HepG2 (cell line): ENCODE measurements around the gene DOCK10. TPM values are rescaled to one million over a fixed set of nuclear protein-coding genes. Genes with fewer than 3 reads are reported as not detected.

ENCODE experiments used
- ATAC-seq: fragments of 200-7000 bp; cut with Tn5 transposase; 3 replicates; pipeline ENCODE4 v1.9.1; 2020; ENCODE audit warnings: mild to moderate bottlenecking, moderate library complexity
- BruUV-seq: library from RNA; stranded (reverse); fragments of 400-500 nt; replicated peaks from 2 replicates; lab custom pipeline; 2021; lab: Mats Ljungman, UMichigan
- CTCF ChIA-PET: fragments of 300-600 bp; formaldehyde crosslinking; extraction: SDS; loops from one replicate; lab custom pipeline; 2021; ENCODE audit warnings: low total read pairs, inconsistent platforms, low intra/inter-chr PET ratio; lab: Yijun Ruan, JAX
- POLR2A ChIA-PET: fragments of 350-600 bp; sonication (Branson Sonifier 250); formaldehyde crosslinking; loops from one replicate; lab custom pipeline; 2020; ENCODE audit warnings: antibody characterized with exemption, inconsistent platforms; lab: Yijun Ruan, JAX
- DNase-seq: peaks from one replicate; pipeline ENCODE4 v3.0.0-alpha.2; 2015; ENCODE audit warnings: low spot score
- FAIRE-seq: peaks from 3 replicates; lab custom pipeline; 2011; peaks lifted over from hg19 to GRCh38; lab: Jason Lieb, UNC
- H2AFZ ChIP-seq: one replicate; pipeline ENCODE4 v1.6.1; 2011; ENCODE audit warnings: low read length, inconsistent platforms
- H3K27ac ChIP-seq: fragments of 300-600 bp; 3 replicates; pipeline ENCODE4 v1.8.0; 2011; ENCODE audit warnings: mixed run types, mild to moderate bottlenecking, mixed read lengths, low read length, inconsistent platforms; ENCODE audit not compliant: insufficient read depth; ENCODE audit errors: extremely low read length
- H3K27me3 ChIP-seq, 2 experiments: fragments of 200-600 bp in 1 of 2; 2 replicates in 1 of 2; 3 replicates in 1 of 2; pipeline versions ENCODE4 v1.6.0 to v1.8.0; 2011; ENCODE audit warnings: low read length in 2 of 2, mild to moderate bottlenecking in 2 of 2, moderate library complexity in 2 of 2, inconsistent platforms in 1 of 2; ENCODE audit not compliant: insufficient read depth in 2 of 2, control insufficient read depth in 1 of 2
- H3K36me3 ChIP-seq, 2 experiments: fragments of 200-600 bp in 1 of 2; replicated peaks in 1 of 2; 2 replicates in 1 of 2; 3 replicates in 1 of 2; pipeline versions ENCODE4 v1.5.1 to v1.8.0; 2011; ENCODE audit warnings: low read length in 2 of 2, inconsistent platforms in 1 of 2; ENCODE audit not compliant: insufficient read depth in 2 of 2, control insufficient read depth in 1 of 2
- H3K4me1 ChIP-seq: 2 replicates; pipeline ENCODE4 v1.5.1; 2012; ENCODE audit warnings: low read length, inconsistent platforms; ENCODE audit not compliant: insufficient read depth
- H3K4me2 ChIP-seq: 2 replicates; pipeline ENCODE4 v1.6.0; 2011; ENCODE audit warnings: low read depth, low read length, inconsistent platforms
- H3K4me3 ChIP-seq, 3 experiments: fragments of 200-600 bp in 1 of 3; sonication (generic), shearing (Covaris generic) in 1 of 3; replicated peaks in 1 of 3; 2 replicates each; pipeline ENCODE4 v1.5.1; 2011 to 2016; ENCODE audit warnings: low read length in 3 of 3, inconsistent platforms in 2 of 3, low read depth in 2 of 3, mild to moderate bottlenecking in 2 of 3, control low read depth in 1 of 3, mixed read lengths in 1 of 3; ENCODE audit not compliant: insufficient read depth in 1 of 3
- H3K79me2 ChIP-seq: one replicate; pipeline ENCODE4 v1.6.1; 2011; ENCODE audit warnings: low read length, inconsistent platforms; ENCODE audit not compliant: insufficient read depth
- H3K9ac ChIP-seq: 2 replicates; pipeline ENCODE4 v1.6.0; 2011; ENCODE audit warnings: mild to moderate bottlenecking, low read depth, low read length, inconsistent platforms; ENCODE audit not compliant: insufficient read depth
- H3K9me3 ChIP-seq: 2 replicates; pipeline ENCODE4 v1.5.1; 2012; ENCODE audit warnings: mild to moderate bottlenecking, low read length
- H4K20me1 ChIP-seq: 2 replicates; pipeline ENCODE4 v1.6.0; 2011; ENCODE audit warnings: inconsistent platforms, mild to moderate bottlenecking, low read length, moderate library complexity; ENCODE audit not compliant: insufficient read depth
- GATAD1 ChIP-seq: IDR thresholded peaks from 2 replicates; pipeline ENCODE4 v1.6.1; 2016; ENCODE audit warnings: missing genetic modification reagents, missing compliant biosample characterization
- KLF15 ChIP-seq: sonication (generic); formaldehyde crosslinking; IDR thresholded peaks from 2 replicates; pipeline ENCODE4 v1.8.1; 2023; ENCODE audit warnings: borderline replicate concordance, mild to moderate bottlenecking, inconsistent platforms, missing genetic modification reagents, mixed read lengths
- MED13 ChIP-seq: sonication (generic); formaldehyde crosslinking; IDR thresholded peaks from 2 replicates; pipeline ENCODE4 v1.5.0; 2020; ENCODE audit warnings: missing genetic modification reagents
- NFE2 ChIP-seq: sonication (generic); formaldehyde crosslinking; IDR thresholded peaks from 2 replicates; pipeline ENCODE4 v1.4.0; 2020; ENCODE audit warnings: missing genetic modification reagents
- POLR2A ChIP-seq, 2 experiments: IDR thresholded peaks; 2 replicates each; pipeline ENCODE4 v1.6.1; 2011; ENCODE audit warnings: low read depth in 2 of 2, low read length in 2 of 2, mild to moderate bottlenecking in 1 of 2, moderate library complexity in 1 of 2; ENCODE audit not compliant: insufficient read depth in 1 of 2
- REXO4 ChIP-seq: sonication (generic); formaldehyde crosslinking; IDR thresholded peaks from 2 replicates; pipeline ENCODE4 v1.8.0; 2022; ENCODE audit warnings: missing genetic modification reagents, mild to moderate bottlenecking, borderline replicate concordance
- RFX3 ChIP-seq: IDR thresholded peaks from 2 replicates; pipeline ENCODE4 v1.6.1; 2016; ENCODE audit warnings: missing biosample characterization, missing genetic modification reagents
- SP2 ChIP-seq: sonication (generic); formaldehyde crosslinking; IDR thresholded peaks from 2 replicates; pipeline ENCODE4 v1.5.1; 2020; ENCODE audit warnings: mild to moderate bottlenecking, missing genetic modification reagents
- TFDP1 ChIP-seq: IDR thresholded peaks from 2 replicates; pipeline ENCODE4 v1.6.1; 2016; ENCODE audit warnings: missing compliant biosample characterization, missing genetic modification reagents, borderline replicate concordance
- THAP11 ChIP-seq: IDR thresholded peaks from 2 replicates; pipeline ENCODE4 v1.6.1; 2016; ENCODE audit warnings: missing biosample characterization, missing genetic modification reagents
- U2AF1 ChIP-seq: fragments of 200-400 bp; formaldehyde crosslinking; optimal IDR thresholded peaks from 2 replicates; pipeline ENCODE3; 2017; ENCODE audit warnings: mild to moderate bottlenecking, low read depth, low read length
- ZBTB34 ChIP-seq: sonication (generic); formaldehyde crosslinking; IDR thresholded peaks from 2 replicates; pipeline ENCODE4 v1.8.0; 2022; ENCODE audit warnings: mild to moderate bottlenecking, missing genetic modification reagents
- ZFYVE20 ChIP-seq: sonication (generic); formaldehyde crosslinking; IDR thresholded peaks from 2 replicates; pipeline ENCODE4 v1.8.0; 2023; ENCODE audit warnings: low read depth, mild to moderate bottlenecking, moderate library complexity, missing genetic modification reagents, borderline replicate concordance
- ZNF124 ChIP-seq: sonication (generic); formaldehyde crosslinking; IDR thresholded peaks from 2 replicates; pipeline ENCODE4 v1.4.0; 2020; ENCODE audit warnings: missing genetic modification reagents
- ZNF337 ChIP-seq: sonication (generic); formaldehyde crosslinking; IDR thresholded peaks from 2 replicates; pipeline ENCODE4 v1.5.1; 2020; ENCODE audit warnings: missing genetic modification reagents, low read depth, mild to moderate bottlenecking, borderline replicate concordance
- ZNF567 ChIP-seq: sonication (generic); formaldehyde crosslinking; IDR thresholded peaks from 2 replicates; pipeline ENCODE4 v1.8.1; 2023; ENCODE audit warnings: mild to moderate bottlenecking, missing genetic modification reagents, borderline replicate concordance
- ZNF879 ChIP-seq: sonication (generic); formaldehyde crosslinking; IDR thresholded peaks from 2 replicates; pipeline ENCODE4 v1.8.1; 2023; ENCODE audit warnings: missing genetic modification reagents
- WGBS: methylation state at CpG from one replicate; pipeline ENCODE4 v1.1.6; 2017; ENCODE audit warnings: low lambda C conversion rate; 5-methylcytosine and 5-hydroxymethylcytosine counted together
- in situ Hi-C: cut with HindIII; loops from 2 replicates; pipeline ENCODE4 v1.10.0; 2017; ENCODE audit warnings: low pct_unique_long_range_greater_than_20kb; ENCODE audit not compliant: extremely low pct_ligation_motif_present
- intact Hi-C: fragments of 100-400 bp; cut with micrococcal nuclease; formaldehyde crosslinking; loops from one replicate; pipeline ENCODE4 v1.10.0; 2022; ENCODE audit not compliant: unreplicated experiment
- polyA plus RNA-seq, 8 experiments: library from polyadenylated mRNA; depleted of rRNA in 3 of 8; stranded (reverse) in 7 of 8; unstranded in 1 of 8; fragments of >200 nt; fragmentation: Illumina TruSeq in 4 of 8; extraction: Trizol in 4 of 8; gene quantifications; 2 replicates each; pipeline versions ENCODE4 v1.2.1 to v1.2.3, GENCODE V29; 2011 to 2016; ENCODE audit warnings: low read depth in 4 of 8, missing spikeins in 1 of 8, mixed read lengths in 1 of 8; ENCODE audit not compliant: insufficient read depth in 1 of 8
- total RNA-seq, 5 experiments: library from RNA; depleted of rRNA; stranded (reverse); fragments of >200 nt; fragmentation: Illumina TruSeq; extraction: Trizol; gene quantifications; 2 replicates each; pipeline ENCODE4 v1.2.3, GENCODE V29; 2016; ENCODE audit warnings: low read depth in 1 of 5
- TF ChIP-seq, protein P1 (sequence below): sonication (generic); formaldehyde crosslinking; IDR thresholded peaks from 2 replicates; pipeline ENCODE4 v1.4.0; 2020; ENCODE audit warnings: missing genetic modification reagents
- TF ChIP-seq, protein P2 (sequence below): sonication (generic); formaldehyde crosslinking; IDR thresholded peaks from 2 replicates; pipeline ENCODE4 v1.4.0; 2020; ENCODE audit warnings: missing genetic modification reagents, borderline replicate concordance

Gene DOCK10
- total and polyA plus RNA-seq, 2 of the 13 experiments (the other 11 are each of a cell fraction or from before 2014, with no cell fraction given), result not detected

DNA sequence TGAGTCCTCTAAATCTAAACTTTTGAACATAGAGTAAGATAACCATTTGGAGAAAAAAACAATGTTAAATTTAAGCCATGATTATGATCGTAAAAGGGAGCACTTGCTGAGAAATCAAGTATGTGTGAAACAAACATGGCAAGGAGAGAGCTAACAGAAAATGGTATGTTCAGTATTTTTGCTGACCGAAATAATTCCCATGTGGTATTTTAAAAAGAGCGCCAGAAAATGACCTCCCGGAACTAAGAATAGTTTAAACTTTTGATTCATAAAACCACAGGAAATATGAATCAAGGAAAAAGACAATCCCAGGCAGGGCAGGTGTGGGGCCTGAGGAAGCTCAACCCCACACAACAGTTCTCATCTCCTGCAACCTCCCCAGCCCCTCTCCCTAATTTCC, 74.2 kb downstream of the DOCK10 start (continued):
- TF ChIP-seq ZBTB34 (CRISPR knock-in tag) (no peak), TFDP1 (no peak), NFE2 (no peak), ZNF567 (CRISPR knock-in tag) (no peak)
- TF ChIP-seq, all 625 proteins: peak for 0

- intact Hi-C loops, result no loop called here
- no TSS peak for BruUV-seq
- DNase-seq (no peak), ATAC-seq (no peak), FAIRE-seq (no peak)
- no peaks in the 10 kb centered on the region for H3K9me3 ChIP-seq
- H2AFZ ChIP-seq, result no peak overlapping the region
- in situ Hi-C loops, result no loop called here
- H4K20me1 ChIP-seq, result no peaks in the 10 kb centered on the region
- no peak overlapping the region for H3K27ac ChIP-seq
- no peaks in the 10 kb centered on the region for H3K79me2 ChIP-seq
- WGBS, result 16% methylated on average over 2 of the region's 2 CpGs
- H3K4me1 ChIP-seq, result no peaks in the 10 kb centered on the region
- no peak overlapping the region for H3K4me3 ChIP-seq
- TF ChIP-seq, protein P1, sequence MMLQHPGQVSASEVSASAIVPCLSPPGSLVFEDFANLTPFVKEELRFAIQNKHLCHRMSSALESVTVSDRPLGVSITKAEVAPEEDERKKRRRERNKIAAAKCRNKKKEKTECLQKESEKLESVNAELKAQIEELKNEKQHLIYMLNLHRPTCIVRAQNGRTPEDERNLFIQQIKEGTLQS (CRISPR knock-in tag), result no peak
- no peak for TF ChIP-seq POLR2A (IDR thresholded peaks at IDR 0.05; ENCODE audit: insufficient read depth in 1 of 2, low read depth in 2 of 2, low read length in 2 of 2)
- TF ChIP-seq MED13, result no peak
- TF ChIP-seq ZNF337 (CRISPR knock-in tag), result no peak
- TF ChIP-seq SP2 (CRISPR knock-in tag), result no peak
- TF ChIP-seq, protein P2, sequence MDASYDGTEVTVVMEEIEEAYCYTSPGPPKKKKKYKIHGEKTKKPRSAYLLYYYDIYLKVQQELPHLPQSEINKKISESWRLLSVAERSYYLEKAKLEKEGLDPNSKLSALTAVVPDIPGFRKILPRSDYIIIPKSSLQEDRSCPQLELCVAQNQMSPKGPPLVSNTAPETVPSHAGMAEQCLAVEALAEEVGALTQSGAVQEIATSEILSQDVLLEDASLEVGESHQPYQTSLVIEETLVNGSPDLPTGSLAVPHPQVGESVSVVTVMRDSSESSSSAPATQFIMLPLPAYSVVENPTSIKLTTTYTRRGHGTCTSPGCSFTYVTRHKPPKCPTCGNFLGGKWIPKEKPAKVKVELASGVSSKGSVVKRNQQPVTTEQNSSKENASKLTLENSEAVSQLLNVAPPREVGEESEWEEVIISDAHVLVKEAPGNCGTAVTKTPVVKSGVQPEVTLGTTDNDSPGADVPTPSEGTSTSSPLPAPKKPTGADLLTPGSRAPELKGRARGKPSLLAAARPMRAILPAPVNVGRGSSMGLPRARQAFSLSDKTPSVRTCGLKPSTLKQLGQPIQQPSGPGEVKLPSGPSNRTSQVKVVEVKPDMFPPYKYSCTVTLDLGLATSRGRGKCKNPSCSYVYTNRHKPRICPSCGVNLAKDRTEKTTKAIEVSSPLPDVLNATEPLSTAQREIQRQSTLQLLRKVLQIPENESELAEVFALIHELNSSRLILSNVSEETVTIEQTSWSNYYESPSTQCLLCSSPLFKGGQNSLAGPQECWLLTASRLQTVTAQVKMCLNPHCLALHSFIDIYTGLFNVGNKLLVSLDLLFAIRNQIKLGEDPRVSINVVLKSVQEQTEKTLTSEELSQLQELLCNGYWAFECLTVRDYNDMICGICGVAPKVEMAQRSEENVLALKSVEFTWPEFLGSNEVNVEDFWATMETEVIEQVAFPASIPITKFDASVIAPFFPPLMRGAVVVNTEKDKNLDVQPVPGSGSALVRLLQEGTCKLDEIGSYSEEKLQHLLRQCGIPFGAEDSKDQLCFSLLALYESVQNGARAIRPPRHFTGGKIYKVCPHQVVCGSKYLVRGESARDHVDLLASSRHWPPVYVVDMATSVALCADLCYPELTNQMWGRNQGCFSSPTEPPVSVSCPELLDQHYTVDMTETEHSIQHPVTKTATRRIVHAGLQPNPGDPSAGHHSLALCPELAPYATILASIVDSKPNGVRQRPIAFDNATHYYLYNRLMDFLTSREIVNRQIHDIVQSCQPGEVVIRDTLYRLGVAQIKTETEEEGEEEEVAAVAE (CRISPR knock-in tag), result no peak
- no peak for TF ChIP-seq ZNF124
- no peak for TF ChIP-seq U2AF1
- no peak for TF ChIP-seq ZFYVE20
- no peak for TF ChIP-seq REXO4 (CRISPR knock-in tag)
- no peak for TF ChIP-seq THAP11
- no peak for TF ChIP-seq KLF15 (CRISPR knock-in tag)
- TF ChIP-seq GATAD1 (CRISPR knock-in tag), result no peak
- TF ChIP-seq ZNF879 (CRISPR knock-in tag), result no peak
- no peak for TF ChIP-seq RFX3
- ChIA-PET POLR2A (no interaction called here), CTCF (no interaction called here)
- H3K9ac ChIP-seq, result no peak overlapping the region
- H3K36me3 ChIP-seq, result no peaks in the 10 kb centered on the region
- no peak overlapping the region for H3K4me2 ChIP-seq
- H3K27me3 ChIP-seq, result 0 out of 5 replicates have a peak, but pooled peaks cover 0 to 3% of the 10 kb centered on the region in 2 experiments
Measured at GRCh38 chr2:224966613-224967012, 75.7 kb downstream of the DOCK10 start.
